HCT116 (cell line): Measurements from ENCODE around the gene SPOCK3. TPM values are rescaled to one million over a fixed set of nuclear protein-coding genes. Genes with fewer than 3 reads are reported as not detected.

Source experiments
- ATAC-seq: fragments of 200-7000 bp; cut with Tn5 transposase; 2 replicates; pipeline ENCODE4 v1.9.1; 2020; ENCODE audit warnings: mild to moderate bottlenecking, moderate library complexity
- BruUV-seq: library from RNA; stranded (reverse); fragments of 400-500 nt; replicated peaks from 2 replicates; lab custom pipeline; 2021; lab: Mats Ljungman, UMichigan
- CTCF ChIA-PET: fragments of 300-600 bp; sonication (Branson Sonifier 250); formaldehyde crosslinking; loops from one replicate; lab custom pipeline; 2021; ENCODE audit warnings: antibody characterized with exemption; lab: Charles Lee
- POLR2A ChIA-PET: fragments of 300-600, 350-600 bp; sonication (Branson Sonifier 250); formaldehyde crosslinking; loops from one replicate; lab custom pipeline; 2021; ENCODE audit warnings: antibody characterized with exemption; lab: Charles Lee
- RAD21 ChIA-PET, 2 experiments: fragments of 300-600 bp; sonication (Branson Sonifier 250); formaldehyde crosslinking; loops; one replicate each; lab custom pipeline; 2023; ENCODE audit warnings: low total read pairs in 2 of 2; ENCODE audit not compliant: uncharacterized antibody in 2 of 2, unreplicated experiment in 2 of 2, low non-redundant PET in 1 of 2; lab: Charles Lee
- DNase-seq: peaks from one replicate; pipeline ENCODE4 v3.0.0-alpha.2; 2010; ENCODE audit warnings: low read depth, low spot score
- H2AFZ ChIP-seq: fragments of 200-600 bp; shearing (Covaris generic), sonication (generic); 2 replicates; pipeline ENCODE4 v1.6.1; 2017; ENCODE audit warnings: low read depth, mixed run types, mixed read lengths, antibody characterized with exemption, low read length; ENCODE audit not compliant: poor library complexity, severe bottlenecking
- H3K27ac ChIP-seq: 2 replicates; pipeline ENCODE4 v1.5.1; 2012; ENCODE audit warnings: low read depth, low read length
- H3K27me3 ChIP-seq: fragments of 200-600 bp; sonication (generic); 2 replicates; pipeline ENCODE4 v1.6.1; 2016; ENCODE audit warnings: mixed run types, low read length, mixed read lengths; ENCODE audit not compliant: insufficient read depth
- H3K36me3 ChIP-seq, 2 experiments: fragments of 200-500 bp in 1 of 2; fragments of 200-600 bp in 1 of 2; sonication (Bioruptor generic) in 1 of 2; sonication (generic) in 1 of 2; 2 replicates each; pipeline versions ENCODE4 v1.5.1 to v1.6.1; 2014 to 2016; ENCODE audit warnings: low read length in 2 of 2, inconsistent platforms in 1 of 2, mixed read lengths in 1 of 2, mixed run types in 1 of 2; ENCODE audit not compliant: insufficient read depth in 2 of 2, control insufficient read depth in 1 of 2
- H3K4me1 ChIP-seq, 2 experiments: fragments of 200-600 bp in 1 of 2; sonication (generic) in 1 of 2; 2 replicates each; pipeline versions ENCODE4 v1.5.1 to v1.6.1; 2012 to 2017; ENCODE audit warnings: low read length in 2 of 2, inconsistent platforms in 1 of 2, mild to moderate bottlenecking in 1 of 2, mixed read lengths in 1 of 2, mixed run types in 1 of 2, moderate library complexity in 1 of 2; ENCODE audit not compliant: insufficient read depth in 2 of 2, control insufficient read depth in 1 of 2
- H3K4me2 ChIP-seq: fragments of 200-600 bp; sonication (generic); 2 replicates; pipeline ENCODE4 v1.6.1; 2017; ENCODE audit warnings: mixed run types, low read length, mixed read lengths
- H3K4me3 ChIP-seq, 2 experiments: fragments of 200-600 bp in 1 of 2; sonication (generic) in 1 of 2; replicated peaks in 1 of 2; 2 replicates each; pipeline ENCODE4 v1.5.1; 2011 to 2016; ENCODE audit warnings: low read length in 2 of 2, control low read depth in 1 of 2, low read depth in 1 of 2, mild to moderate bottlenecking in 1 of 2, mixed read lengths in 1 of 2, mixed run types in 1 of 2
- H3K79me2 ChIP-seq: fragments of 200-600 bp; sonication (generic); 2 replicates; pipeline ENCODE4 v1.6.1; 2017; ENCODE audit warnings: mild to moderate bottlenecking, mixed run types, low read length, moderate library complexity, mixed read lengths; ENCODE audit not compliant: insufficient read depth
- H3K9ac ChIP-seq: fragments of 200-600 bp; sonication (generic); 2 replicates; pipeline ENCODE4 v1.6.1; 2016; ENCODE audit warnings: low read length, mixed read lengths
- H3K9me2 ChIP-seq: fragments of 200-600 bp; sonication (generic), shearing (Covaris generic); 2 replicates; pipeline ENCODE4 v1.6.1; 2017; ENCODE audit warnings: mixed run types, mild to moderate bottlenecking, moderate library complexity; ENCODE audit not compliant: insufficient read depth
- H3K9me3 ChIP-seq, 2 experiments: fragments of 200-500 bp in 1 of 2; fragments of 200-600 bp in 1 of 2; sonication (Bioruptor generic) in 1 of 2; sonication (generic) in 1 of 2; 2 replicates each; pipeline ENCODE4 v1.6.1; 2014 to 2017; ENCODE audit warnings: low read length in 2 of 2, mixed read lengths in 2 of 2, inconsistent platforms in 1 of 2, low read depth in 1 of 2, mild to moderate bottlenecking in 1 of 2, mixed run types in 1 of 2, moderate library complexity in 1 of 2; ENCODE audit not compliant: control insufficient read depth in 1 of 2, insufficient read depth in 1 of 2
- H4K20me1 ChIP-seq: fragments of 200-600 bp; sonication (generic), shearing (Covaris generic); 2 replicates; pipeline ENCODE4 v1.6.1; 2017; ENCODE audit warnings: mixed run types, mild to moderate bottlenecking, moderate library complexity; ENCODE audit not compliant: insufficient read depth
- EGR1 ChIP-seq: IDR thresholded peaks from 2 replicates; pipeline ENCODE4 v1.6.1; 2012; ENCODE audit warnings: low read depth
- EZH2 ChIP-seq: fragments of 200-600 bp; sonication (generic); IDR thresholded peaks from 2 replicates; pipeline ENCODE4 v1.6.1; 2017; ENCODE audit warnings: antibody characterized with exemption, mixed run types
- EZH2phosphoT487 ChIP-seq: fragments of 200-600 bp; IDR thresholded peaks from 2 replicates; pipeline ENCODE4 v1.6.1; 2018; ENCODE audit warnings: antibody characterized with exemption, borderline replicate concordance
- FOSL1 ChIP-seq: IDR thresholded peaks from 2 replicates; pipeline ENCODE4 v1.6.1; 2012; ENCODE audit warnings: low read depth
- JUND ChIP-seq: IDR thresholded peaks from 2 replicates; pipeline ENCODE4 v1.6.1; 2012
- POLR2A ChIP-seq: IDR thresholded peaks from 2 replicates; pipeline ENCODE4 v1.7.0; 2011; ENCODE audit warnings: borderline replicate concordance; ENCODE audit not compliant: insufficient read depth, insufficient read length; ENCODE audit errors: extremely low read depth
- POLR2AphosphoS5 ChIP-seq: IDR thresholded peaks from 2 replicates; pipeline ENCODE4 v1.6.1; 2011; ENCODE audit warnings: mild to moderate bottlenecking, low read depth, low read length, moderate library complexity
- RAD21 ChIP-seq: IDR thresholded peaks from 2 replicates; pipeline ENCODE4 v1.6.1; 2012; ENCODE audit warnings: low read depth, mild to moderate bottlenecking
- SIN3A ChIP-seq: IDR thresholded peaks from 2 replicates; pipeline ENCODE4 v1.6.1; 2012; ENCODE audit warnings: low read depth
- SP1 ChIP-seq: IDR thresholded peaks from 2 replicates; pipeline ENCODE4 v1.6.1; 2012; ENCODE audit warnings: low read depth
- TCF7L2 ChIP-seq: IDR thresholded peaks from 2 replicates; pipeline ENCODE4 v1.7.0; 2011; ENCODE audit warnings: borderline replicate concordance, inconsistent platforms; ENCODE audit not compliant: insufficient read depth, insufficient read length; ENCODE audit errors: extremely low read depth
- YY1 ChIP-seq: IDR thresholded peaks from 2 replicates; pipeline ENCODE4 v1.6.1; 2011; ENCODE audit warnings: low read length, low read depth, moderate library complexity, mild to moderate bottlenecking; ENCODE audit not compliant: insufficient replicate concordance; ENCODE audit errors: extremely low read depth
- ZFX ChIP-seq: fragments of 450-650 bp; IDR thresholded peaks from 2 replicates; pipeline ENCODE4 v1.6.1; 2017
- ZNF274 ChIP-seq: fragments of 200-500 bp; sonication (Bioruptor generic); IDR thresholded peaks from 2 replicates; pipeline ENCODE4 v1.6.1; 2014; ENCODE audit warnings: mild to moderate bottlenecking, low read depth, low read length, inconsistent platforms
- intact Hi-C: fragments of 100-400 bp; cut with micrococcal nuclease; formaldehyde crosslinking; loops from 2 replicates; pipeline ENCODE4 v1.10.0; 2022
- total RNA-seq: library from RNA; stranded (reverse); gene quantifications from one replicate; pipeline ENCODE4 v1.2.1, GENCODE V29; 2021; ENCODE audit not compliant: unreplicated experiment
- TF ChIP-seq, protein P1 (sequence below): IDR thresholded peaks from 2 replicates; pipeline ENCODE4 v1.6.1; 2011; ENCODE audit warnings: mild to moderate bottlenecking, low read length, moderate library complexity; ENCODE audit not compliant: insufficient replicate concordance; ENCODE audit errors: extremely low read depth
- TF ChIP-seq, protein P2 (sequence below), 3 experiments: fragments of 200-600 bp in 1 of 3; sonication (generic) in 1 of 3; IDR thresholded peaks in 2 of 3; conservative IDR thresholded peaks in 1 of 3; 2 replicates each; pipeline ENCODE4 v1.5.1; 2012 to 2017; ENCODE audit warnings: low read depth in 2 of 3, low read length in 2 of 3, antibody characterized with exemption in 1 of 3, borderline replicate concordance in 1 of 3, control low read depth in 1 of 3, mild to moderate bottlenecking in 1 of 3, mixed read lengths in 1 of 3, mixed run types in 1 of 3, moderate library complexity in 1 of 3; ENCODE audit not compliant: insufficient read depth in 1 of 3
- TF ChIP-seq, protein P3 (sequence below): IDR thresholded peaks from 2 replicates; pipeline ENCODE4 v1.6.1; 2012
- TF ChIP-seq, protein P4 (sequence below): IDR thresholded peaks from 2 replicates; pipeline ENCODE4 v1.6.1; 2012; ENCODE audit warnings: low read depth

Gene SPOCK3
- total RNA-seq, 1 experiment from 2014 or later: 1.7 TPM

DNA sequence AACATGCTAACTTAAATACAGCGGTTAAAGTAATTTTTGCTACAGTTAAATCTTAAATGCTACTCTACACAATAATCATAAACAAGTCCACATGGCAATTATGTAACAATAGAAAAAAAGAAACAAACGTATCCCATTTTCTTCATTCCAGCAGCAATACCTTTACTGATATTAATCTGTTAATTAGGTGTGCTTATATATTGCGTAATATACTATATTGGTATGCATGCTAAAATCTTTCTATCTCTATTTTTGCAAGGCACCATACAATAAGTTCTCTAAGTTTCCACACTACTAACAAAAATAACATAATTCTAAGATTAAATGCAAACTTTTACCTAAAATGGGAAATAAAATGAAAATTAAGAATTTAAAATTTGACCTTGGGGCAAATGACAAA, 500.6 kb downstream of the SPOCK3 start:
- Histone ChIP-seq H3K36me3 (no peaks in the 10 kb centered on the region), H3K4me3 (no peak overlapping the region), H3K79me2 (no peaks in the 10 kb centered on the region), H3K27ac (no peak overlapping the region), H3K27me3 (no peaks in the 10 kb centered on the region), H3K4me1 (no peaks in the 10 kb centered on the region), H3K4me2 (no peak overlapping the region), H3K9ac (no peak overlapping the region), H2AFZ (no peak overlapping the region), H3K9me3 (no peaks in the 10 kb centered on the region), H4K20me1 (no peaks in the 10 kb centered on the region), H3K9me2 (no peaks in the 10 kb centered on the region)
- no TSS peak for BruUV-seq
- ChIA-PET RAD21 (no interaction called here), POLR2A (no interaction called here), CTCF (no interaction called here)
- intact Hi-C loops: no loop called here
- ATAC-seq (no peak), DNase-seq (no peak)
- no peak for TF ChIP-seq EZH2phosphoT487
- no peak for TF ChIP-seq ZNF274
- no peak for TF ChIP-seq POLR2A
- no peak for TF ChIP-seq TCF7L2
- TF ChIP-seq SP1: no peak
- no peak for TF ChIP-seq POLR2AphosphoS5
- TF ChIP-seq SIN3A: no peak
- no peak for TF ChIP-seq EZH2
- TF ChIP-seq YY1: no peak
- TF ChIP-seq, protein P1, sequence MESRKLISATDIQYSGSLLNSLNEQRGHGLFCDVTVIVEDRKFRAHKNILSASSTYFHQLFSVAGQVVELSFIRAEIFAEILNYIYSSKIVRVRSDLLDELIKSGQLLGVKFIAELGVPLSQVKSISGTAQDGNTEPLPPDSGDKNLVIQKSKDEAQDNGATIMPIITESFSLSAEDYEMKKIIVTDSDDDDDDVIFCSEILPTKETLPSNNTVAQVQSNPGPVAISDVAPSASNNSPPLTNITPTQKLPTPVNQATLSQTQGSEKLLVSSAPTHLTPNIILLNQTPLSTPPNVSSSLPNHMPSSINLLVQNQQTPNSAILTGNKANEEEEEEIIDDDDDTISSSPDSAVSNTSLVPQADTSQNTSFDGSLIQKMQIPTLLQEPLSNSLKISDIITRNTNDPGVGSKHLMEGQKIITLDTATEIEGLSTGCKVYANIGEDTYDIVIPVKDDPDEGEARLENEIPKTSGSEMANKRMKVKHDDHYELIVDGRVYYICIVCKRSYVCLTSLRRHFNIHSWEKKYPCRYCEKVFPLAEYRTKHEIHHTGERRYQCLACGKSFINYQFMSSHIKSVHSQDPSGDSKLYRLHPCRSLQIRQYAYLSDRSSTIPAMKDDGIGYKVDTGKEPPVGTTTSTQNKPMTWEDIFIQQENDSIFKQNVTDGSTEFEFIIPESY: no peak
- no peak for TF ChIP-seq ZFX
- no peak for TF ChIP-seq RAD21
- TF ChIP-seq, protein P2, sequence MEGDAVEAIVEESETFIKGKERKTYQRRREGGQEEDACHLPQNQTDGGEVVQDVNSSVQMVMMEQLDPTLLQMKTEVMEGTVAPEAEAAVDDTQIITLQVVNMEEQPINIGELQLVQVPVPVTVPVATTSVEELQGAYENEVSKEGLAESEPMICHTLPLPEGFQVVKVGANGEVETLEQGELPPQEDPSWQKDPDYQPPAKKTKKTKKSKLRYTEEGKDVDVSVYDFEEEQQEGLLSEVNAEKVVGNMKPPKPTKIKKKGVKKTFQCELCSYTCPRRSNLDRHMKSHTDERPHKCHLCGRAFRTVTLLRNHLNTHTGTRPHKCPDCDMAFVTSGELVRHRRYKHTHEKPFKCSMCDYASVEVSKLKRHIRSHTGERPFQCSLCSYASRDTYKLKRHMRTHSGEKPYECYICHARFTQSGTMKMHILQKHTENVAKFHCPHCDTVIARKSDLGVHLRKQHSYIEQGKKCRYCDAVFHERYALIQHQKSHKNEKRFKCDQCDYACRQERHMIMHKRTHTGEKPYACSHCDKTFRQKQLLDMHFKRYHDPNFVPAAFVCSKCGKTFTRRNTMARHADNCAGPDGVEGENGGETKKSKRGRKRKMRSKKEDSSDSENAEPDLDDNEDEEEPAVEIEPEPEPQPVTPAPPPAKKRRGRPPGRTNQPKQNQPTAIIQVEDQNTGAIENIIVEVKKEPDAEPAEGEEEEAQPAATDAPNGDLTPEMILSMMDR (IDR thresholded peaks at IDR 0.05 in 2 of 3, conservative IDR thresholded peaks at IDR 0.05 in 1 of 3; ENCODE audit: borderline replicate concordance in 1 of 3, insufficient read depth in 1 of 3, low read depth in 2 of 3, low read length in 2 of 3): no peak
- TF ChIP-seq FOSL1: no peak
- TF ChIP-seq EGR1: no peak
- no peak for TF ChIP-seq JUND
- TF ChIP-seq, protein P3, sequence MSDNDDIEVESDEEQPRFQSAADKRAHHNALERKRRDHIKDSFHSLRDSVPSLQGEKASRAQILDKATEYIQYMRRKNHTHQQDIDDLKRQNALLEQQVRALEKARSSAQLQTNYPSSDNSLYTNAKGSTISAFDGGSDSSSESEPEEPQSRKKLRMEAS: no peak
- TF ChIP-seq, protein P4, sequence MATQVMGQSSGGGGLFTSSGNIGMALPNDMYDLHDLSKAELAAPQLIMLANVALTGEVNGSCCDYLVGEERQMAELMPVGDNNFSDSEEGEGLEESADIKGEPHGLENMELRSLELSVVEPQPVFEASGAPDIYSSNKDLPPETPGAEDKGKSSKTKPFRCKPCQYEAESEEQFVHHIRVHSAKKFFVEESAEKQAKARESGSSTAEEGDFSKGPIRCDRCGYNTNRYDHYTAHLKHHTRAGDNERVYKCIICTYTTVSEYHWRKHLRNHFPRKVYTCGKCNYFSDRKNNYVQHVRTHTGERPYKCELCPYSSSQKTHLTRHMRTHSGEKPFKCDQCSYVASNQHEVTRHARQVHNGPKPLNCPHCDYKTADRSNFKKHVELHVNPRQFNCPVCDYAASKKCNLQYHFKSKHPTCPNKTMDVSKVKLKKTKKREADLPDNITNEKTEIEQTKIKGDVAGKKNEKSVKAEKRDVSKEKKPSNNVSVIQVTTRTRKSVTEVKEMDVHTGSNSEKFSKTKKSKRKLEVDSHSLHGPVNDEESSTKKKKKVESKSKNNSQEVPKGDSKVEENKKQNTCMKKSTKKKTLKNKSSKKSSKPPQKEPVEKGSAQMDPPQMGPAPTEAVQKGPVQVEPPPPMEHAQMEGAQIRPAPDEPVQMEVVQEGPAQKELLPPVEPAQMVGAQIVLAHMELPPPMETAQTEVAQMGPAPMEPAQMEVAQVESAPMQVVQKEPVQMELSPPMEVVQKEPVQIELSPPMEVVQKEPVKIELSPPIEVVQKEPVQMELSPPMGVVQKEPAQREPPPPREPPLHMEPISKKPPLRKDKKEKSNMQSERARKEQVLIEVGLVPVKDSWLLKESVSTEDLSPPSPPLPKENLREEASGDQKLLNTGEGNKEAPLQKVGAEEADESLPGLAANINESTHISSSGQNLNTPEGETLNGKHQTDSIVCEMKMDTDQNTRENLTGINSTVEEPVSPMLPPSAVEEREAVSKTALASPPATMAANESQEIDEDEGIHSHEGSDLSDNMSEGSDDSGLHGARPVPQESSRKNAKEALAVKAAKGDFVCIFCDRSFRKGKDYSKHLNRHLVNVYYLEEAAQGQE: no peak
